Ovary (tissue), 9 donors: ENCODE data around the gene PNPLA6. TPM values are rescaled to one million over a fixed set of nuclear protein-coding genes. Genes with fewer than 3 reads are reported as not detected.
A peak's percentile ranks its signal among the peaks of the same experiment; 100 is the strongest.

Experiments used
- DNase-seq, 5 donors: peaks; one replicate each; pipeline ENCODE4 v3.0.0-alpha.2; 2019 to 2020
- H3K27ac ChIP-seq, 2 donors: fragments of 200-600 bp; one replicate each; pipeline versions ENCODE4 v1.5.1 to v1.8.0; 2019 to 2022
- H3K27me3 ChIP-seq: fragments of 200-600 bp; one replicate; pipeline ENCODE4 v1.8.0; 2022
- H3K36me3 ChIP-seq: fragments of 200-600 bp; sonication (generic); one replicate; pipeline ENCODE4 v1.5.1; 2019
- H3K4me1 ChIP-seq: one replicate; pipeline ENCODE4 v1.8.1; 2013; ENCODE audit warnings: mild to moderate bottlenecking, moderate library complexity; ENCODE audit not compliant: insufficient read depth
- H3K4me3 ChIP-seq: fragments of 200-600 bp; sonication (generic); one replicate; pipeline ENCODE4 v1.5.1; 2017
- H3K9me3 ChIP-seq, 2 donors: fragments of 200-600 bp in 1 of 2; sonication (generic) in 1 of 2; one replicate each; pipeline versions ENCODE4 v1.5.1 to v1.8.1; 2013 to 2019; ENCODE audit warnings: mild to moderate bottlenecking in 1 of 2, moderate library complexity in 1 of 2
- EP300 ChIP-seq: sonication (generic); formaldehyde crosslinking; IDR thresholded peaks from one replicate; pipeline ENCODE4 v1.6.1; 2017; ENCODE audit warnings: antibody characterized with exemption
- POLR2A ChIP-seq: fragments of 450-650 bp; IDR thresholded peaks from one replicate; pipeline ENCODE4 v1.6.1; 2017; ENCODE audit warnings: antibody characterized with exemption, mild to moderate bottlenecking, moderate library complexity
- WGBS, 3 donors: extraction: QIAGEN DNeasy Blood & Tissue Kit in 1 of 3; methylation state at CpG; one replicate each; pipeline versions ENCODE4 v1.1.5 to v1.1.7; 2013 to 2017; 5-methylcytosine and 5-hydroxymethylcytosine counted together
- intact Hi-C, 4 donors: fragments of 100-400 bp; cut with DNase I; formaldehyde crosslinking; loops; one replicate each; pipeline versions ENCODE4 v1.11.0 to v1.15.1; 2022 to 2023
- polyA plus RNA-seq, 2 donors: library from polyadenylated mRNA; stranded (reverse); fragments of 200-250 nt in 1 of 2; fragments of 350-450 nt in 1 of 2; fragmentation: Illumina TruSeq in 1 of 2; extraction: RNeasy Lipid Tissue Mini Kit (QIAGEN cat#74804) in 1 of 2; gene quantifications; one replicate each; pipeline ENCODE4 v1.2.3, GENCODE V29; 2013 to 2014
- total RNA-seq, 7 donors: library from RNA; depleted of rRNA in 2 of 7; stranded (reverse); fragments of >200 nt in 2 of 7; fragmentation: NEBNext Ultra II Directional in 3 of 7; extraction: Animal tissue kit (Norgen Biotek cat#: 25700) in 3 of 7; gene quantifications; one replicate each; pipeline versions ENCODE4 v1.1.0 to v1.2.4, GENCODE V29; 2016 to 2023
- TF ChIP-seq, protein P1 (sequence below), 3 donors: fragments of 450-650 bp in 2 of 3; fragments of 200-600 bp in 1 of 3; IDR thresholded peaks; one replicate each; pipeline versions ENCODE4 v1.5.1 to v1.8.0; 2016 to 2022; ENCODE audit warnings: antibody characterized with exemption in 3 of 3, mild to moderate bottlenecking in 1 of 3
- donor health status: DM: no; HTN: no; CAD: no; lungs with moderate emphysema.
- donor health status: DM: no; HTN: no; CAD: no.
- donor health status: Bipolar disorder and iron deficiency.
- donor health status: DM: yes; HTN: yes; CAD: no.
- donor health status: DM: no; HTN: no; CAD: no.
- donor health status: DM: yes; HTN: yes; CAD: no.

The PNPLA6 gene
- total and polyA plus RNA-seq, 9 donors = 19.0 to 69.1 (median 52.0) TPM

DNA sequence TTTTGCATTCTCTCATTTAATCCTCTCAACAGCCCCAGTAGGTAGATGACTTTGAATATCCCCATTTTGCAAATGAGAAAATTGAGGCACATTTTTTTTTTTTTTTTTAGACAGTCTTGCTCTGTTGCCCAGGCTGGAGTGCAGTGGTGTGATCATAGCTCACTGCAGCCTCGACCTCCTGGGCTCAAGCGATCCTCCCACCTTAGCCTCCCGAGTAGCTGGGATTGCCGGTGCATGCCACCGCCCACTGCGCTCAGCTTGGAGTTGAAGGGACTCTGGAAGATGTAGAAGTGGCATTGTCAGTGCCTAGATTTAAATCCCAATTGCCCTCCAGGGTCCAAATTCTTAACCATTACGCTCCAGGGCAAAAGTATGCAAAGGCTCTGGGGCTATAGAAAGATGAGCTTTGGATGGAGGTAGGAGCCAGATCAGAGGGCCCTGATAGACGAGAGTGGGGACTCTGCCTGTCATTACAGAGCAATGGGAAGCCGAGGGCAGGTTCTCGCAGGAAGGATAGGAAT is 13.9 kb upstream of the PNPLA6 start:
- WGBS, 3 donors = 30 to 35% (median 31%) methylated on average over 10 of the region's 10 CpGs
- no peak for DNase-seq
- H3K4me1 ChIP-seq = peaks cover 16% of the 10 kb centered on the region
- intact Hi-C loops = loop anchor here in 1 of 4 donors (10.0 kb wide), 1 partner anchor 127 kb away; no protein-coding TSS in a partner anchor
- H3K27ac ChIP-seq = peak overlapping the region in 1 of 2 donors; percentile 51
- no peaks in the 10 kb centered on the region for H3K36me3 ChIP-seq
- H3K27me3 ChIP-seq = no peaks in the 10 kb centered on the region
- H3K9me3 ChIP-seq = no peaks in the 10 kb centered on the region
- H3K4me3 ChIP-seq = no peak overlapping the region
- no peak for TF ChIP-seq POLR2A
- TF ChIP-seq, protein P1, sequence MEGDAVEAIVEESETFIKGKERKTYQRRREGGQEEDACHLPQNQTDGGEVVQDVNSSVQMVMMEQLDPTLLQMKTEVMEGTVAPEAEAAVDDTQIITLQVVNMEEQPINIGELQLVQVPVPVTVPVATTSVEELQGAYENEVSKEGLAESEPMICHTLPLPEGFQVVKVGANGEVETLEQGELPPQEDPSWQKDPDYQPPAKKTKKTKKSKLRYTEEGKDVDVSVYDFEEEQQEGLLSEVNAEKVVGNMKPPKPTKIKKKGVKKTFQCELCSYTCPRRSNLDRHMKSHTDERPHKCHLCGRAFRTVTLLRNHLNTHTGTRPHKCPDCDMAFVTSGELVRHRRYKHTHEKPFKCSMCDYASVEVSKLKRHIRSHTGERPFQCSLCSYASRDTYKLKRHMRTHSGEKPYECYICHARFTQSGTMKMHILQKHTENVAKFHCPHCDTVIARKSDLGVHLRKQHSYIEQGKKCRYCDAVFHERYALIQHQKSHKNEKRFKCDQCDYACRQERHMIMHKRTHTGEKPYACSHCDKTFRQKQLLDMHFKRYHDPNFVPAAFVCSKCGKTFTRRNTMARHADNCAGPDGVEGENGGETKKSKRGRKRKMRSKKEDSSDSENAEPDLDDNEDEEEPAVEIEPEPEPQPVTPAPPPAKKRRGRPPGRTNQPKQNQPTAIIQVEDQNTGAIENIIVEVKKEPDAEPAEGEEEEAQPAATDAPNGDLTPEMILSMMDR (IDR thresholded peaks at IDR 0.05) = no peak
- no peak for TF ChIP-seq EP300

- Histone ChIP-seq H3K27ac (peak within 1 kb of the TSS in 1 of 2 donors; percentile 51), H3K9me3 (no peaks in the 10 kb centered on the region), H3K27me3 (no peaks in the 10 kb centered on the region), H3K4me1 (peaks cover 12% of the 10 kb centered on the region), H3K4me3 (peak within 1 kb of the TSS; percentile 63), H3K36me3 (no peaks in the 10 kb centered on the region)
- 0 to 2% (median 1%) methylated on average over 31 to 65 of the region's 65 CpGs for WGBS, 3 donors
- TF ChIP-seq EP300 = no peak
- TF ChIP-seq, protein P1 (IDR thresholded peaks at IDR 0.05) = peak in 1 of 3 donors; percentile 29
- peak; percentile 38 for TF ChIP-seq POLR2A
- intact Hi-C loops = loop anchor here in 1 of 4 donors (10.0 kb wide), 1 partner anchor 127 kb away; no protein-coding TSS in a partner anchor
- DNase-seq = peak; percentile 99 to 100 (median 100)
Measured at GRCh38 chr19:7522072-7522922, 13.2 kb upstream of the PNPLA6 start, which contains the start of gene MCOLN1. Gene MCOLN1 (plus strand): TSS chr19:7522624. CDS start chr19:7522751, 127 bp downstream.

GRCh38 chr19:7522923-7523667 is 12.4 kb upstream of the PNPLA6 start:
- 6% methylated on average over 20 to 23 of the region's 23 CpGs for WGBS, 3 donors
- H3K27ac ChIP-seq = no peak overlapping the region
- no peaks in the 10 kb centered on the region for H3K9me3 ChIP-seq
- H3K36me3 ChIP-seq = no peaks in the 10 kb centered on the region
- peak overlapping the region; percentile 63 for H3K4me3 ChIP-seq
- peak in 2 of 5 donors; percentile 27 to 41 for DNase-seq
- TF ChIP-seq, protein P1 (IDR thresholded peaks at IDR 0.05) = no peak
- no peak for TF ChIP-seq POLR2A
- TF ChIP-seq EP300 = no peak
- H3K4me1 ChIP-seq = peaks cover 12% of the 10 kb centered on the region
- no peaks in the 10 kb centered on the region for H3K27me3 ChIP-seq
- intact Hi-C loops = loop anchor here in 2 of 4 donors (1.0 to 10.0 kb wide), 2 partner anchors 42 to 128 kb away; no protein-coding TSS in a partner anchor

DNA sequence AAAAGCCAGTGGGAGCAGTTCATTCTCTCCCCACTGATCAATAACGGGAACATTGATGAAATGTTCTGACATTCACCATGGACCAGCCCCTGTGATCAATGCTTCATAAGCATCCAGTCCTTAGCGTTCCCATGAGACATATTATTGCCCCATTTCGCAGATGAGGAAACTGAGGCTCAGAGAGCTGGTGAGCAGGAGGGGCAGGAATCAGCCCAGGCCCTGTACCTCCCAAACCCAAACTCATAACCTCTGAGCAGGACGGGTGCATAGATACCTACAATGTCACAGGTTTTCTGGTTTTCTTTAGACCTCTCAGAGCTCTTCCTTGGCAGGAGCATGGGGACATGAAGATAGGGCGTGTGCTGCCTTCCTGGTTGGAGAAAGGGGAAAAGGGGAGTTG is 11.0 kb upstream of the PNPLA6 start:
- TF ChIP-seq, protein P1 (IDR thresholded peaks at IDR 0.05) = no peak
- no peak for TF ChIP-seq EP300
- TF ChIP-seq POLR2A = no peak
- Histone ChIP-seq H3K27me3 (no peaks in the 10 kb centered on the region), H3K9me3 (no peaks in the 10 kb centered on the region), H3K36me3 (no peaks in the 10 kb centered on the region), H3K4me1 (peaks cover 12% of the 10 kb centered on the region), H3K27ac (no peak overlapping the region), H3K4me3 (no peak overlapping the region)
- intact Hi-C loops = loop anchor here in 1 of 4 donors (10.0 kb wide), 1 partner anchor 130 kb away; no protein-coding TSS in a partner anchor
- 89 to 93% (median 91%) methylated on average over 5 of the region's 5 CpGs for WGBS, 3 donors
- no peak for DNase-seq
